Naive thymus-derived CD4-positive, alpha-beta T cell (primary cell): ENCODE measurements around the gene TRMU. TPM values are rescaled to one million over a fixed set of nuclear protein-coding genes. Genes with fewer than 3 reads are reported as not detected.
A peak's percentile ranks its signal among the peaks of the same experiment; 100 is the strongest.

Source experiments
- ATAC-seq: fragments of 150-1000 bp; cut with Tn5 transposase; 2 replicates; pipeline ENCODE4 v1.10.0; 2021; ENCODE audit warnings: mild to moderate bottlenecking, moderate library complexity
- CTCF ChIA-PET: fragments of 350-600 bp; sonication (Branson Sonifier 250); formaldehyde crosslinking; loops from one replicate; lab custom pipeline; 2021; ENCODE audit warnings: antibody characterized with exemption; lab: Charles Lee
- POLR2A ChIA-PET: fragments of 350-600 bp; sonication (Branson Sonifier 250); formaldehyde crosslinking; loops from one replicate; lab custom pipeline; 2021; ENCODE audit warnings: antibody characterized with exemption, inconsistent platforms; lab: Charles Lee
- DNase-seq, 9 donors: peaks; one replicate each; pipeline versions ENCODE4 v3.0.0 to v3.0.0-alpha.2; 2020 to 2022; ENCODE audit warnings: mixed read lengths in 1 of 9
- H3K27ac ChIP-seq: one replicate; pipeline ENCODE4 v1.7.0; 2013; ENCODE audit warnings: mild to moderate bottlenecking, low read depth, low read length, moderate library complexity
- H3K27me3 ChIP-seq, 2 donors: one replicate each; pipeline ENCODE4 v1.7.0; 2013; ENCODE audit warnings: low read length in 2 of 2, mild to moderate bottlenecking in 2 of 2, moderate library complexity in 2 of 2; ENCODE audit not compliant: control insufficient read depth in 2 of 2, insufficient read depth in 2 of 2
- H3K36me3 ChIP-seq, 3 experiments: 1 replicate in 2 of 3; 2 replicates in 1 of 3; pipeline ENCODE4 v1.7.0; 2013; ENCODE audit warnings: low read length in 3 of 3, mild to moderate bottlenecking in 3 of 3, moderate library complexity in 1 of 3; ENCODE audit not compliant: insufficient read depth in 3 of 3, control insufficient read depth in 2 of 3
- H3K4me1 ChIP-seq, 2 donors: one replicate each; pipeline ENCODE4 v1.7.0; 2013; ENCODE audit warnings: low read length in 2 of 2, mild to moderate bottlenecking in 2 of 2, moderate library complexity in 1 of 2; ENCODE audit not compliant: control insufficient read depth in 2 of 2, insufficient read depth in 2 of 2
- H3K4me3 ChIP-seq: 2 replicates; pipeline ENCODE4 v1.7.0; 2013; ENCODE audit warnings: mild to moderate bottlenecking, low read length
- H3K9me3 ChIP-seq, 3 experiments: 1 replicate in 2 of 3; 2 replicates in 1 of 3; pipeline ENCODE4 v1.7.0; 2013; ENCODE audit warnings: low read length in 3 of 3; ENCODE audit not compliant: control insufficient read depth in 2 of 3
- H3K27ac Mint-ChIP-seq, 9 donors: one replicate each; pipeline ENCODE4 v1.8.0; 2020 to 2022; ENCODE audit warnings: mixed read lengths in 9 of 9, mild to moderate bottlenecking in 8 of 9, moderate library complexity in 5 of 9, inconsistent platforms in 2 of 9
- H3K27me3 Mint-ChIP-seq, 5 donors: one replicate each; pipeline ENCODE4 v1.8.0; 2021 to 2022; ENCODE audit warnings: mixed read lengths in 5 of 5, mild to moderate bottlenecking in 1 of 5
- H3K36me3 Mint-ChIP-seq, 5 donors: one replicate each; pipeline ENCODE4 v1.8.0; 2020 to 2022; ENCODE audit warnings: mixed read lengths in 5 of 5, mild to moderate bottlenecking in 3 of 5, inconsistent platforms in 1 of 5
- H3K4me1 Mint-ChIP-seq, 7 donors: one replicate each; pipeline ENCODE4 v1.8.0; 2020 to 2022; ENCODE audit warnings: mixed read lengths in 7 of 7, mild to moderate bottlenecking in 3 of 7, inconsistent platforms in 1 of 7
- H3K4me3 Mint-ChIP-seq, 10 donors: one replicate each; pipeline ENCODE4 v1.8.0; 2020 to 2022; ENCODE audit warnings: mild to moderate bottlenecking in 10 of 10, mixed read lengths in 10 of 10, moderate library complexity in 6 of 10, inconsistent platforms in 2 of 10
- H3K9me3 Mint-ChIP-seq, 11 donors: one replicate each; pipeline ENCODE4 v1.8.0; 2020 to 2022; ENCODE audit warnings: mixed read lengths in 11 of 11, mild to moderate bottlenecking in 4 of 11, inconsistent platforms in 1 of 11, moderate library complexity in 1 of 11
- intact Hi-C, 2 donors: fragments of 100-400 bp; cut with micrococcal nuclease; formaldehyde crosslinking; loops; one replicate each; pipeline ENCODE4 v1.15.1; 2023
- polyA plus RNA-seq, 2 donors: library from polyadenylated mRNA; unstranded; fragments of 300-500 nt; fragmentation: Illumina TruSeq; gene quantifications; one replicate each; pipeline ENCODE4 v1.2.3, GENCODE V29; 2021
- total RNA-seq, 6 experiments: library from RNA in 5 of 6; stranded (reverse) in 5 of 6; gene quantifications; 1 replicate in 5 of 6; 2 replicates in 1 of 6; pipeline ENCODE4 v1.2.3 and lab custom pipeline; 2021 to 2026

Gene TRMU
- total and polyA plus RNA-seq, 7 experiments from 2014 or later = 17.9 to 92.1 (median 58.7) TPM

DNA sequence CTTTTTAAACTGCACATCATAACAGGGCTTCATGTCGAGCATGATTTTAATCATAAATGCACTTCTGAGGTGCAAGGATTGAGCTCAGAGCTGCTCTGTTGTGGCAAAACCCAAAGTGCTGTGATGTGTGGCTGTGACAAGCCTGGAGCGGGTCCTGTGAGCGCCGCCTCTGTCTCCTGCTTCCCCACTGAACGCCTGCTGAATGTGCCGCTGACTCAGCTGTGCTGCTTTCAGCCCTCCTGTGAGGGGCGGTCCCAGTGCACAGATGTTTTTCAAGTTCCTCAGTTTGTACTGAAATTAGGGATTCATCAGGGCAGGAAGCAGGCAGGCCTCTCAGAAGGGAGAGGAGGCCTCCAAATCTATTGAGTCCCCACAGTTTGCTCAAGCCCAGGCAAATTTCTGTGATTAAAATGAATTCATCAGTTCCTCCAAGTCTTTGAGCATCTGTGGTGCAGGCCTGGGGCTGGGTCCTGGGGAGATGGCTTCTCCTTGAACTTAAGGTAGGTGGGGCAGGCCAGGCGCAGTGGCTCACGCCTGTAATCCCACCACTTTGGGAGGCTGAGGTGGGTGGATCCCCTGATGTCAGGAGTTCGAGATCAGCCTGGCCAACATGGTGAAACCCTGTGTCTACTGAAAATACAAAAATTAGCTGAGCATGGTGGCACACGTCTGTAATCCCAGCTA lies 41.8 kb upstream of the TRMU start:
- no peak for ATAC-seq
- H3K9me3 ChIP-seq = no peaks in the 10 kb centered on the region
- ChIA-PET CTCF (no interaction called here), POLR2A (no interaction called here)
- peak overlapping the region in 5 of 9 donors; percentile 12 to 60 (median 24) for H3K27ac Mint-ChIP-seq
- H3K36me3 Mint-ChIP-seq = peaks cover 4 to 23% (median 5%) of the 10 kb centered on the region in 5 donors
- intact Hi-C loops = no loop called here
- H3K27me3 Mint-ChIP-seq = peaks cover 0 to 6% (median 3%) of the 10 kb centered on the region in 5 donors
- peaks cover 0 to 5% (median 0%) of the 10 kb centered on the region in 11 donors for H3K9me3 Mint-ChIP-seq
- H3K27me3 ChIP-seq = no peaks in the 10 kb centered on the region
- H3K36me3 ChIP-seq = no peaks in the 10 kb centered on the region
- peaks cover 14 to 47% (median 26%) of the 10 kb centered on the region in 7 donors for H3K4me1 Mint-ChIP-seq
- peak overlapping the region in 2 of 10 donors; percentile 55 to 61 for H3K4me3 Mint-ChIP-seq
- peak in 1 of 9 donors; percentile 3 for DNase-seq
- H3K4me1 ChIP-seq = peaks cover 8 to 21% of the 10 kb centered on the region in 2 donors
- H3K27ac ChIP-seq = no peak overlapping the region
- no peak overlapping the region for H3K4me3 ChIP-seq

- ChIA-PET CTCF (interaction anchor here (2.6 kb wide), 1 partner anchor 173 kb away, joined by 12 read pairs; no protein-coding TSS in a partner anchor), POLR2A (interaction anchor here (2.0 kb wide), 1 partner anchor 44 kb away, joined by 19 read pairs; the partner anchor contains the start of gene CDPF1)
- Mint-ChIP-seq H3K4me1 (peaks cover 14 to 52% (median 27%) of the 10 kb centered on the region in 7 donors), H3K4me3 (peak overlapping the region in 8 of 10 donors; percentile 48 to 97 (median 80)), H3K36me3 (peaks cover 4 to 32% (median 5%) of the 10 kb centered on the region in 5 donors), H3K27ac (peak overlapping the region in 8 of 9 donors; percentile 8 to 98 (median 85)), H3K27me3 (peaks cover 0 to 11% (median 9%) of the 10 kb centered on the region in 5 donors), H3K9me3 (peaks cover 0 to 5% (median 0%) of the 10 kb centered on the region in 11 donors)
- H3K36me3 ChIP-seq = no peaks in the 10 kb centered on the region
- DNase-seq = no peak
- intact Hi-C loops = loop anchor here (5.0 kb wide), 2 partner anchors 242 to 1027 kb away; no protein-coding TSS in a partner anchor
- no peaks in the 10 kb centered on the region for H3K9me3 ChIP-seq
- ATAC-seq = no peak
- no peak overlapping the region for H3K4me3 ChIP-seq
- H3K4me1 ChIP-seq = peaks cover 8 to 15% of the 10 kb centered on the region in 2 donors
- H3K27me3 ChIP-seq = no peaks in the 10 kb centered on the region
- H3K27ac ChIP-seq = no peak overlapping the region
These were observed 40.7 kb upstream of the TRMU start for GRCh38 chr22:46294784-46295183.

DNA sequence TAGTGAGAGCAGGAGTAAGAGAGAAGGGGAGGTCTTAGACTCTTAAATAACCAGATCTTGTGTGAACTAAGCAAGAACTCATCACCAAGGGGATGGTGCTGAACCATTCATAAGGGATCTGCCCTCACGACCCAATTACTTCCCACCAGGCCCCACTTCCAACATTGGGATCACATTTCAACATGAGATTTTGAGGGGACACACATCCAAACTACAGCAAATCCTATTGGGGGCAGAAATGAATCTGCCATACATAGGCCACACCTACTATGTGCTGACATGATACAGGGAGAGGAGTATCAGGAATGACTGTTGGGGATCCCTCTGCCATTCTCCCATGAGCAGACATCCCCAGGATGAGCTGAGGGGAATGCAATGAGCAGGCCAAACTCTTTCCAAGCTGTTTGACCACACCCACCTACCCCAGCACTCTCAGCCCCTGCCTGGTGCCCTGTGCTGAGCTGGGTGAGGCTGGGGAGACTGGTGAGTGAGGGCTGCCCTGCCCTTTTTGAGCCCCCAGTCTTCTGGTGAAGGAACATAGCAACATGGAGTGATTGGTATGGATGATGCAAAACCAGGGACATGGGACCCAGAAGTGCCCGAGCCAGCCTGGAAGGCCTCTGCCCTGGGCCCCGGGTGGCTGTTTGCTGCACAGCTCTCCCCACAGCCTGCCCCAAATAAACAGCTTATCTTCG lies 40.1 kb upstream of the TRMU start:
- Histone ChIP-seq H3K4me1 (peaks cover 8 to 15% of the 10 kb centered on the region in 2 donors), H3K27me3 (no peaks in the 10 kb centered on the region), H3K4me3 (peak overlapping the region; percentile 72), H3K36me3 (no peaks in the 10 kb centered on the region), H3K9me3 (no peaks in the 10 kb centered on the region), H3K27ac (peak overlapping the region; percentile 77)
- ATAC-seq (no peak), DNase-seq (no peak)
- peak overlapping the region; percentile 65 to 97 (median 90) for H3K4me3 Mint-ChIP-seq
- CTCF ChIA-PET = interaction anchor here (1.0 to 2.6 kb wide), 4 partner anchors 45 to 289 kb away, joined by 3 to 12 read pairs (median 4); partner anchors contain the start of gene CDPF1
- H3K4me1 Mint-ChIP-seq = peaks cover 14 to 52% (median 27%) of the 10 kb centered on the region in 7 donors
- H3K27ac Mint-ChIP-seq = peak overlapping the region; percentile 31 to 99 (median 97)
- peaks cover 0 to 11% (median 9%) of the 10 kb centered on the region in 5 donors for H3K27me3 Mint-ChIP-seq
- POLR2A ChIA-PET = interaction anchor here (1.2 to 2.0 kb wide), 5 partner anchors 8 to 148 kb away, joined by 3 to 19 read pairs (median 5); partner anchors contain the start of gene CDPF1
- H3K36me3 Mint-ChIP-seq = peaks cover 4 to 30% (median 5%) of the 10 kb centered on the region in 5 donors
- intact Hi-C loops = loop anchor here (5.0 kb wide), 2 partner anchors 243 to 1028 kb away; no protein-coding TSS in a partner anchor
- H3K9me3 Mint-ChIP-seq = peaks cover 0 to 5% (median 0%) of the 10 kb centered on the region in 11 donors

- Histone ChIP-seq H3K27me3 (no peaks in the 10 kb centered on the region), H3K9me3 (no peaks in the 10 kb centered on the region), H3K36me3 (no peaks in the 10 kb centered on the region), H3K4me1 (peaks cover 8 to 15% of the 10 kb centered on the region in 2 donors), H3K4me3 (peak within 1 kb of the TSS; percentile 72), H3K27ac (peak within 1 kb of the TSS; percentile 77)
- peaks cover 0 to 11% (median 9%) of the 10 kb centered on the region in 5 donors for H3K27me3 Mint-ChIP-seq
- peaks cover 14 to 60% (median 27%) of the 10 kb centered on the region in 7 donors for H3K4me1 Mint-ChIP-seq
- intact Hi-C loops = loop anchor here (1.0 to 5.0 kb wide), 11 partner anchors 29 to 1029 kb away; partner anchors contain the start of genes CDPF1 (in 2 of the 2), PPARA (in 2 of the 2) and TRMU (in 1 of the 2)
- peaks cover 4 to 28% (median 5%) of the 10 kb centered on the region in 5 donors for H3K36me3 Mint-ChIP-seq
- ATAC-seq = peak; percentile 99
- H3K4me3 Mint-ChIP-seq = peak within 1 kb of the TSS; percentile 87 to 97 (median 91)
- CTCF ChIA-PET = interaction anchor here (0.7 to 2.6 kb wide), 6 partner anchors 46 to 290 kb away, joined by 3 to 12 read pairs (median 3); partner anchors contain the start of gene CDPF1
- peak within 1 kb of the TSS; percentile 91 to 99 (median 97) for H3K27ac Mint-ChIP-seq
- peaks cover 0 to 5% (median 0%) of the 10 kb centered on the region in 11 donors for H3K9me3 Mint-ChIP-seq
- POLR2A ChIA-PET = interaction anchor here (0.9 to 2.0 kb wide), 8 partner anchors 9 to 149 kb away, joined by 3 to 19 read pairs (median 5); partner anchors contain the start of genes CDPF1, PPARA and TRMU
- DNase-seq = peak; percentile 90 to 97 (median 96)
These were observed 39.0 kb upstream of the TRMU start, which contains the start of gene GTSE1 for GRCh38 chr22:46296257-46297150. GTSE1 (plus strand) TSS chr22:46296870; CDS start chr22:46297401, 531 bp downstream.

DNA sequence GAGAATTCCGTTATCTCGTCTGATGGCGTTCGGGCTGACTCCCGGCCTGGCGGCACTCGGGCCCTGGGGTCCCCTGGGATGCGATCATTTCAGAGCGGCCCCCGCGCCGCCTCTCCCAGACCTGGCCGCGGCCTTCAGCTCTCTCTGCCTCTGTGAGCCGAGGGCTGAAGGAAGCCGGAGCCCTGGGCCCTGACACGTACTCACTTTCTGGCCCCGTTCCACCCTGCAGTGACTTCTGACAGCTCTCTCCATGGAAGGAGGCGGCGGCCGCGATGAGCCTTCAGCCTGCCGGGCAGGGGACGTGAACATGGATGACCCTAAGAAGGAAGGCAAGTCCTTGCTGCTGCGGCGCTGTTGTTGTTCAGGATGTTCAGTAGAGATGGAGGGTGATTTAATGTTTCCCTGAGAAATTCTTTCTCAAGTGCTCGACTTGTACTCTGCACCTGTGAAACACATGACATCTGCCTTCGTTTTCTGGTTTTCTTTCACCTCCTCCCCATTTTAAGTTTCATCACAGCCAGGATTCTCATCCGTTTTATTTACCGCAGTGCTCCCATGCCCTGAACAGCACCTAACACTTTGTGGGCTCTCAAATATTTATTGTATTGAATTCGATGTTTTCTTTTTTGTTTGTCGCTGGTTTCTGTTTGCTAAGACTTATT lies 38.2 kb upstream of the TRMU start:
- H3K27ac Mint-ChIP-seq = peak overlapping the region in 5 of 9 donors; percentile 19 to 76 (median 45)
- H3K36me3 Mint-ChIP-seq = peaks cover 2 to 26% (median 3%) of the 10 kb centered on the region in 5 donors
- H3K9me3 ChIP-seq = no peaks in the 10 kb centered on the region
- peaks cover 14 to 59% (median 27%) of the 10 kb centered on the region in 7 donors for H3K4me1 Mint-ChIP-seq
- H3K36me3 ChIP-seq = no peaks in the 10 kb centered on the region
- H3K27me3 Mint-ChIP-seq = peaks cover 0 to 11% (median 9%) of the 10 kb centered on the region in 5 donors
- peak overlapping the region; percentile 64 for H3K4me3 ChIP-seq
- peak overlapping the region; percentile 29 for H3K27ac ChIP-seq
- H3K4me1 ChIP-seq = peaks cover 8 to 15% of the 10 kb centered on the region in 2 donors
- peaks cover 0 to 3% (median 0%) of the 10 kb centered on the region in 11 donors for H3K9me3 Mint-ChIP-seq
- ATAC-seq (no peak), DNase-seq (peak in 1 of 9 donors; percentile 31)
- H3K27me3 ChIP-seq = no peaks in the 10 kb centered on the region
- ChIA-PET POLR2A (interaction anchor here (1.7 kb wide), 1 partner anchor 39 kb away, joined by 6 read pairs; the partner anchor contains the start of gene TRMU), CTCF (interaction anchor here (2.6 kb wide), 1 partner anchor 175 kb away, joined by 12 read pairs; no protein-coding TSS in a partner anchor)
- intact Hi-C loops = loop anchor here (2.0 to 5.0 kb wide), 3 partner anchors 146 to 1030 kb away; partner anchors contain the start of gene PPARA (in 1 of the 2)
- H3K4me3 Mint-ChIP-seq = peak overlapping the region in 9 of 10 donors; percentile 68 to 97 (median 87)
